AG09319 (cell line): Measurements from ENCODE around the gene VMA21.

ENCODE experiments used
- DNase-seq: peaks from one replicate; pipeline ENCODE4 v3.0.0-alpha.2; 2010; ENCODE audit warnings: low read depth; ENCODE audit errors: extremely low read depth
- TF ChIP-seq, protein P1 (sequence below): IDR thresholded peaks from 2 replicates; pipeline ENCODE4 v1.5.1; 2011; ENCODE audit warnings: low read depth, mild to moderate bottlenecking, inconsistent platforms, low read length, moderate library complexity

VMA21 gene

DNA sequence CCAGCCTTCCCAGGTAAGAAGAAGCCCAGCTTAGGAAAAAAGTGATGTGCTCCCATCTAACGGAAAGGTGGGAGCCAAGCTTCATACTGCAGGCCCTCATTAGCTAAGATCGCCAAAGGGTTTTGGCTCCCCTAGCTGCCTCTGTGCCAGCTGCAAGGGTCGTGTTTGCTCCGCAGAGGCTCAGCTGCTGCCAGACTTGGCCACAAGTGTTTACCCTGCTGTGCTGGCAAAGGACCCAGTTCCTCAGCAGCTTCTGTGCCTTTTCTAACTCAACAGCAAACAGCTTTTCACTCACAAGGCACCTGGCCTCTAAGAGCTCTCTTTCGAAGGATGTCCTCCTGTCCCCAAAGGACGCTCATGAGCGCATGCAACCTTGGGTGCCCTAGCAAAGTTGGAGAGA lies 12.2 kb upstream of the VMA21 start:
- TF ChIP-seq, protein P1, sequence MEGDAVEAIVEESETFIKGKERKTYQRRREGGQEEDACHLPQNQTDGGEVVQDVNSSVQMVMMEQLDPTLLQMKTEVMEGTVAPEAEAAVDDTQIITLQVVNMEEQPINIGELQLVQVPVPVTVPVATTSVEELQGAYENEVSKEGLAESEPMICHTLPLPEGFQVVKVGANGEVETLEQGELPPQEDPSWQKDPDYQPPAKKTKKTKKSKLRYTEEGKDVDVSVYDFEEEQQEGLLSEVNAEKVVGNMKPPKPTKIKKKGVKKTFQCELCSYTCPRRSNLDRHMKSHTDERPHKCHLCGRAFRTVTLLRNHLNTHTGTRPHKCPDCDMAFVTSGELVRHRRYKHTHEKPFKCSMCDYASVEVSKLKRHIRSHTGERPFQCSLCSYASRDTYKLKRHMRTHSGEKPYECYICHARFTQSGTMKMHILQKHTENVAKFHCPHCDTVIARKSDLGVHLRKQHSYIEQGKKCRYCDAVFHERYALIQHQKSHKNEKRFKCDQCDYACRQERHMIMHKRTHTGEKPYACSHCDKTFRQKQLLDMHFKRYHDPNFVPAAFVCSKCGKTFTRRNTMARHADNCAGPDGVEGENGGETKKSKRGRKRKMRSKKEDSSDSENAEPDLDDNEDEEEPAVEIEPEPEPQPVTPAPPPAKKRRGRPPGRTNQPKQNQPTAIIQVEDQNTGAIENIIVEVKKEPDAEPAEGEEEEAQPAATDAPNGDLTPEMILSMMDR: no peak
- no peak for DNase-seq

DNA sequence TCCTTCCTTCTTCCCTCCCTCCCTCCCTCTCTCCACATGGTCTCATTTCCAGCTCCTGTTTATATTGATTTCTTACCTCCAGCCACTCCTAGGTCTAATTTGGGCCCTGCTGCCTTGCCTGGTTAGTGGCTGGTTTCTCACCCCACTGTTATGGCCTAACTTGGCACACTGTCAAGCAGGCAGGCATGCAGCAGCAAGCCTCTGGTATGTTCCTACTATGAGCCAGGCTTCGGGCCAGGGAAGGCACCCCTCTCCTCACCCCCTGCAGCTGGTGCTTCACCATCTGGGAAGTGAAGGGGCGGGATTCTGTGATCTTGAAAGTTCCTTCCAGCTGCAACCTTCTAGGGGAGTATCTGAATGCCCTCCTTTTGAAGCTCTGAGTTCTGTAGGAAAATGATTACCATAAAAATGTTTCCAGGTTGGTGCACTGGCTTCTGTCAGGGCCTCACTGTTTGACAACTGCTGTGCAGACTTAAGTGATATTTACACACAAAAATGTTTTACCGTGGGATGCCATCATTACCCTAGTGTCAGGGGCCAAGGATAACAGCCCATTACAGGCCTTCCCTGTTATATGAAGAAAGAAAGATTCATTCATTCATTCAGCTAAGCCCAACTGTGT lies 10.1 kb upstream of the VMA21 start:
- TF ChIP-seq, protein P1: no peak
- no peak for DNase-seq

DNA sequence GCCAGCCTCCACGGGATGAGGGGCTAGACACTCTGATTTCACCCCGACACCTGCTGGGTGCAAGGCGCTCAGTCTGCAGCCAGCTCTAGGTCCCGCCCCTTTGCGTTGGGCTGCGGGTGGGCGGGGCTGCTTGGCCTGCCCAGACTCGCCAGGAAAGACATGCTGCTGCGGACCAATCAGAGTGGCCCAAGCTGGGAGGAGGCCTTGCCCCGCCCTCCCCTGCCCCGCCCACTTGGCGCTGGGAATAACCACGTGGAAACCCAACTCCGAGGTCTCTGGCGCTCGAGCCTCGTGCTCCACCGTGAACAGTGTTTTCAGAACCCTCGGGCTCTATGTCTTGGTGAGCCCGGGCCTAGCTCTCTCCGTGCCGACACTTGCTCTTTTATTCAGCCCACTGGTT lies 5.3 kb upstream of the VMA21 start:
- DNase-seq: no peak
- TF ChIP-seq, protein P1: no peak

DNA sequence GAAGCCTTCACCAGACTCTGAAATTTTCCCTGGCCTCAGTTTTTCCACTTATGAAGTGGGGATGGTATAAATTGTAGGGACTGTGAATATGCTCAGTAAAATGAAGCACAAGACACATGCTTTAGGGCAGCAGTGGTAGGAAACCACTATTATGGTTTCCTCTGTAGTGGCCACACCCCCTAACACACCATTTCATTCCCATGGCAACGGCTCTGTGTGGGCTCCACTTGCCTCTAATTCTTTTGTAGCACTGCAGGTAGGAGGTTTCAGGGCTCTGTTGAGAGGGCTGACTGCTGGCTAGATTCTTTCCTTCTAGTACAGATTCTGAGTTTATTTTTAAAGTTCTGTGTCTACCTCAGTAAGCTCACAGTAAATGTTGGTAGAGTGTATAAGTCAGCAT lies 3.5 kb upstream of the VMA21 start:
- no peak for DNase-seq
- TF ChIP-seq, protein P1: no peak

DNA sequence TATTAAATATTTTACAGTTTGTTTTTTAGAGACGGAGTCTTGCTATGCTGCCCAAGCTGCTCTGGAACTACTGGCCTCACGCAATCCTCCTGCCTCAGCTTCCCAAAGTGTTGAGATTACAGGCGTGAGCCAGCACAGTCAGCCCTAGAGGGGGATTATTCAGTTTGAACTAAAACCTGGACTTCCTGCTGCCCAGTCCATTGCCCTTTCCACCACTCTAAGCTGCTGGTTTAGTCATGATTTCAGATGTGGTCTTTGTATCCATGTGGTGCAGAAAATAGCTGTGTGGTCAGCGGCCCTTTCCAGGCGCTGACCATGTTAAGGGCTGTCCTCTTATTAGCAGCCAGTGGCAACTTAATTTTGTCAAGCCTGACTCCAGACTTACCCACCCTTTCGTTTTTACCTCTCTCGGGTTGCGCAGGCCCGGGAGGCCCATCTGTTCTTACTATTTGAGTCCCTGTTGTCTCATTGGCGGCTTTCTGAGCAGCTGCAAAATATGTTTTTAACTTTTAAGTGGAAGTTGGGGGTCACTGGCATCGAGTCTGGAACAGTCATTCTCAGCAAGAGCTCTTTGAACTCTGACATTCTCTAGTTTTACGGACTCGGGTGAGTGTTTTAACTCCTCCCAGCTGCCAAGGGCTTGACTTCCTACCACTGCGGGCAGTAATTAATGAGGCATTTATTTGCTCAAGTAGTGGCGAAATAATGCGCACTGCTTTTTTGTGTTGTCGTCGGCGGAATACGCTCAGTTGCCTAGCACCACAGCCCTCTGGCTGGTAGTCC lies 773 bp upstream of the VMA21 start:
- DNase-seq: no peak
- TF ChIP-seq, protein P1: no peak

DNA sequence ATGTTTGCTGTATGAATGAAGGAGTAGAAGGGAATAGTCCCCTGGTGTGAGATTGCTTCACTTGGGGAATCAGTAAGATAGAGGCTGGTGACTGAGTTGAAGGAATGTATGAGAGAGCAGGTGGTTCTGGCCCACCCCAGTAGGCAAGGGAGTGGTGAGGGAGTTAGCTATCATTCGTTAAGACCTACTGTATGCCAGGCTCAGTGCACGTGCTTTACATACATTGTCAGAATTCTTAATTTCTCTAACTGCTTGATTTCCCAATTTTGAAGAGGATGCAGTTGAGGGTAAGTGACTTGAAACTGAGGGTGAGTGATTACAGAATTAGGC lies 700 bp downstream of the VMA21 start:
- TF ChIP-seq, protein P1: no peak
- no peak for DNase-seq

DNA sequence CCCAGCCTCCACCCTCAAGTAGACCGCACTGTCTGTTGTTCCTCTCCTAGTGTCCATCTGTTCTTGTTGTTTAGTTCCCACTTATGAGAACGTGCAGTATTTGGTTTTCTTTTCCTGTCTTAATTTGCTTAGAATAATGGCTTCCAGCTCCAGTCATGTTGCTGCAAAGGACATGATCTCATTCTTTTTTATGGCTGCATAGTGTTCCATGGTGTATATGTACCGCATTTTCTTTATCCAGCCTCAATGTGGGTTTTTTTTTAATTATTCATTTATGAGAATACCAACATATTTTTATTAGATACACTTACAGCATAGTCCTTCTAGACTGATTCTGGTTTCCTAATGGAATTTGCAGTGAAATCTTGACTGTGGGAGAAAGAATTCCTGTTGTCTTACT lies 1.3 kb downstream of the VMA21 start:
- TF ChIP-seq, protein P1: no peak
- DNase-seq: no peak
